Kidney epithelial cell (primary cell): ENCODE measurements around the gene BMERB1. TPM values are rescaled to one million over a fixed set of nuclear protein-coding genes. Genes with fewer than 3 reads are reported as not detected.

Experiments
- DNase-seq: peaks from one replicate; pipeline ENCODE4 v3.0.0-alpha.2; 2010; ENCODE audit warnings: low read depth
- H3K27me3 ChIP-seq: 2 replicates; pipeline ENCODE4 v1.6.0; 2011; ENCODE audit warnings: low read length; ENCODE audit not compliant: control insufficient read depth, insufficient read depth
- H3K36me3 ChIP-seq: 2 replicates; pipeline ENCODE4 v1.5.1; 2011; ENCODE audit warnings: low read length; ENCODE audit not compliant: control insufficient read depth, insufficient read depth
- H3K4me3 ChIP-seq: 2 replicates; pipeline ENCODE4 v1.5.1; 2011; ENCODE audit warnings: low read depth, mild to moderate bottlenecking, control low read depth, low read length
- CTCF ChIP-seq: IDR thresholded peaks from 2 replicates; pipeline ENCODE4 v1.5.1; 2011; ENCODE audit warnings: mild to moderate bottlenecking, moderate library complexity, low read length, control low read depth, inconsistent platforms; ENCODE audit not compliant: insufficient read depth, poor library complexity, severe bottlenecking
- total RNA-seq: library from RNA; depleted of rRNA; stranded (reverse); fragments of >200 nt; gene quantifications from 2 replicates; pipeline ENCODE4 v1.2.3, GENCODE V29; 2015

Gene BMERB1
- total RNA-seq, 1 donor from 2014 or later, result 29.3 TPM

DNA sequence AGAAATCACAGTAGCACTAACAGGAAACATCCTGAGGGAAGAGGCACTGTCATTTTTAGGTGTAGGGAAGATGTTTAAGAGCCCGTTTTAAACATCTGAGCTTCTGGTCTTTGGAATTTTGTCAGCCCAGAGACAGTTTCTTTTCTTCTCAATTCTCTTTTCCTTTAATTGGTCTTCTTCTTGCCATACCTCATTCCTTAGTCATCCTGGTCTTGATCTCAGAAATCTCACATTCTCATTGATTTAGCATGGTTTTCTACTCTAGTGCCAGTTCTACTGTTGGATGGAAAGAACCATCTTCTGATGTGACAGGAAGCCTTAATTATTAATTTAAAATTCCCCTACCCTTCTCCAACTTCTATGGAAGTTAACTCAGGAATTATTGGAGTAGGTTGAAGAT, 25.4 kb downstream of the BMERB1 start:
- Histone ChIP-seq H3K27me3 (no peaks in the 10 kb centered on the region), H3K36me3 (no peaks in the 10 kb centered on the region), H3K4me3 (no peak overlapping the region)
- TF ChIP-seq CTCF, result no peak
- DNase-seq, result no peak

- DNase-seq, result no peak
- Histone ChIP-seq H3K4me3 (no peak overlapping the region), H3K36me3 (no peaks in the 10 kb centered on the region), H3K27me3 (no peaks in the 10 kb centered on the region)
- no peak for TF ChIP-seq CTCF
Observed at GRCh38 chr16:15460601-15461000, 26.2 kb downstream of the BMERB1 start.

- TF ChIP-seq CTCF, result no peak
- Histone ChIP-seq H3K27me3 (no peaks in the 10 kb centered on the region), H3K36me3 (no peaks in the 10 kb centered on the region), H3K4me3 (no peak overlapping the region)
- no peak for DNase-seq
Observed at GRCh38 chr16:15461376-15461775, 27.0 kb downstream of the BMERB1 start.

DNA sequence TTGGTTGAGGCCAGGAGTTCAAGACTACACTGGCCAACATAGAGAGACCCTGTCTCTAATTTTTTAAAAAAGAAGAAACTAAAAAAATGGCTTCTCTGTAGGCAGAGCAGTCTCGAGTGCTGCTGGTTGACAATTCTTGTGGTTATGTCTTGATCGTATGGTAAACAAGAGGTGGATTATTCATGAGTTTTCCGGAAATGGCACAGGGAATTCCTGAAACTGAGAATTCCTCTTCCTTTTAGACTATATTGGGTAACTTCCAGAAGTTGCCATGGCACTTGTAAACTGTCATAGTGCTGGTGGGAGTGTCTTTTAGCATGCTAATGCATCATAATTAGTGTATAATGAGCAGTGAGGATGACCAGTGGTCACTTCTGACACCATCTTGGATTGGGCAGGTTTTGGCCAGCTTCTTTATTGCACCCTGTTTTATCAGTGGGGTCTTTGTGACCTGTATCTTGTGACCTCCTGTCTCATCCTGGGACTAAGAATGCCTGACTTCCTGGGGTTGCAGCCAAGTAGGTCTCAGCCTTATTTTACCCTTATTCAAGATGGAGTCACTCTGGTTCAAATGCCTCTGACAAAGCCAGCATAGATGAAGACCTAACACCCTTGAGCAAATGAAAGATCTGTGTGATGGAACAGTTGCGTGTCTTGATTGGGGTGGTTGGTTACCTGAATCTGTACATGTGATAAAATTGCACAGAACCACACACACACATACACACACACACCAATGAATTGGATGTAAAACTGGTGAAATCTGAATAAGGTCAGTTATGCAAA, 30.2 kb downstream of the BMERB1 start:
- Histone ChIP-seq H3K4me3 (no peak overlapping the region), H3K36me3 (no peaks in the 10 kb centered on the region), H3K27me3 (no peaks in the 10 kb centered on the region)
- no peak for TF ChIP-seq CTCF
- DNase-seq, result no peak

DNA sequence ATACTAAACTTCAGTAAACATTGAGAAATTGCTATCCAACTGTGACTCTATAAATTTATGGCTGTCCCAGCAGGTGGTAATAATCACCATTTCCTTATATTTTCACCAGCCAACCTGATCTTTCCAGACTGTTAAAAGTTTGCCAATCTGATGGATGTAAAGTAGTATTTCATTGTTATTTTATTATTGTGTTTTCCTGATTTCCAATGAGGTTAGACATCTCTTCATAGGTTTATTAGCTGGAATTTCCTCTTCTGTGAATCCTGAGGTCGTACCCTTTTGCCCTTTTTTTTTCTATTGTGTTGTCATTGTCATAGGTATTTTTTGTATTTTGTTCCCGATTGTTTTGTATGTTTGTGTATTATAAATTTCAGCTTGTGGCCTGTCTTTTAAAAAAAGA, 31.7 kb downstream of the BMERB1 start:
- DNase-seq, result no peak
- H3K4me3 ChIP-seq, result no peak overlapping the region
- TF ChIP-seq CTCF, result no peak
- no peaks in the 10 kb centered on the region for H3K27me3 ChIP-seq
- no peaks in the 10 kb centered on the region for H3K36me3 ChIP-seq
